HG03025 (cell line): Measurements from ENCODE around the gene SH2D5.
"Not testable (repeated sequence)": the region's sequence is repeated elsewhere in the genome, so short reads cannot be mapped to it uniquely, and the experiment has no call there.

ENCODE experiments used
- ATAC-seq: cut with Tn5 transposase; IDR thresholded peaks from one replicate; pipeline ENCODE4 v1.9.1; 2021; ENCODE audit warnings: mild to moderate bottlenecking, moderate library complexity; ENCODE audit not compliant: unreplicated experiment, low FRiP score

Gene SH2D5

GRCh38 chr1:20698195-20698910, 34.1 kb downstream of the SH2D5 start:
- no peak for ATAC-seq

- no peak for ATAC-seq
These were observed 34.9 kb downstream of the SH2D5 start for GRCh38 chr1:20697563-20697962.

GRCh38 chr1:20696397-20697333, 35.8 kb downstream of the SH2D5 start:
- no peak for ATAC-seq

- no peak for ATAC-seq
These were observed 37.0 kb downstream of the SH2D5 start for GRCh38 chr1:20695515-20695914.

- ATAC-seq = no peak
These were observed 38.9 kb downstream of the SH2D5 start for GRCh38 chr1:20693623-20694022.

GRCh38 chr1:20691872-20692271, 40.6 kb downstream of the SH2D5 start:
- ATAC-seq = no peak

- no peak for ATAC-seq
These were observed 42.9 kb downstream of the SH2D5 start for GRCh38 chr1:20689645-20690056.

- no peak for ATAC-seq
These were observed 45.4 kb downstream of the SH2D5 start for GRCh38 chr1:20686883-20687725.

- ATAC-seq = no peak
These were observed 46.8 kb downstream of the SH2D5 start for GRCh38 chr1:20685741-20686140.

- ATAC-seq = no peak
These were observed 47.3 kb downstream of the SH2D5 start for GRCh38 chr1:20685099-20685662.

GRCh38 chr1:20684651-20685050, 47.9 kb downstream of the SH2D5 start:
- ATAC-seq = no peak

- no peak for ATAC-seq
These were observed 48.4 kb downstream of the SH2D5 start for GRCh38 chr1:20684050-20684620.

- no peak for ATAC-seq
These were observed 48.9 kb downstream of the SH2D5 start for GRCh38 chr1:20683614-20684013.

- no peak for ATAC-seq
These were observed 49.8 kb downstream of the SH2D5 start for GRCh38 chr1:20682571-20683236.

GRCh38 chr1:20681999-20682398, 50.5 kb downstream of the SH2D5 start:
- no peak for ATAC-seq

- no peak for ATAC-seq
These were observed 52.2 kb downstream of the SH2D5 start for GRCh38 chr1:20680269-20680668.

GRCh38 chr1:20678599-20678998, 53.9 kb downstream of the SH2D5 start:
- ATAC-seq = no peak

GRCh38 chr1:20673626-20674025, 58.9 kb downstream of the SH2D5 start:
- ATAC-seq = not testable (repeated sequence)

- no peak for ATAC-seq
These were observed 60.3 kb downstream of the SH2D5 start for GRCh38 chr1:20672265-20672632.

GRCh38 chr1:20670936-20671335, 61.6 kb downstream of the SH2D5 start:
- no peak for ATAC-seq
